Omental fat pad (tissue), 4 donors: ENCODE measurements around the gene SNX9. TPM values are rescaled to one million over a fixed set of nuclear protein-coding genes. Genes with fewer than 3 reads are reported as not detected.

Source experiments
- ATAC-seq: fragments of 150-250 bp; one replicate; pipeline ENCODE4 v1.9.1; 2016; ENCODE audit warnings: mild to moderate bottlenecking, moderate library complexity; ENCODE audit not compliant: low FRiP score
- DNase-seq: peaks from one replicate; pipeline ENCODE4 v3.0.0-alpha.2; 2019; ENCODE audit warnings: low spot score
- total RNA-seq, 4 donors: library from RNA; depleted of rRNA; stranded (reverse); fragments of >200 nt; gene quantifications; one replicate each; pipeline ENCODE4 v1.1.0, GENCODE V29; 2016
- TF ChIP-seq, protein P1 (sequence below), 3 donors: fragments of 450-650 bp; IDR thresholded peaks; one replicate each; pipeline ENCODE4 v1.5.1; 2016 to 2017; ENCODE audit warnings: antibody characterized with exemption in 3 of 3, mild to moderate bottlenecking in 3 of 3, moderate library complexity in 2 of 3

Gene SNX9
- total RNA-seq, 4 donors from 2014 or later = 61.8 to 89.6 (median 76.3) TPM

DNA sequence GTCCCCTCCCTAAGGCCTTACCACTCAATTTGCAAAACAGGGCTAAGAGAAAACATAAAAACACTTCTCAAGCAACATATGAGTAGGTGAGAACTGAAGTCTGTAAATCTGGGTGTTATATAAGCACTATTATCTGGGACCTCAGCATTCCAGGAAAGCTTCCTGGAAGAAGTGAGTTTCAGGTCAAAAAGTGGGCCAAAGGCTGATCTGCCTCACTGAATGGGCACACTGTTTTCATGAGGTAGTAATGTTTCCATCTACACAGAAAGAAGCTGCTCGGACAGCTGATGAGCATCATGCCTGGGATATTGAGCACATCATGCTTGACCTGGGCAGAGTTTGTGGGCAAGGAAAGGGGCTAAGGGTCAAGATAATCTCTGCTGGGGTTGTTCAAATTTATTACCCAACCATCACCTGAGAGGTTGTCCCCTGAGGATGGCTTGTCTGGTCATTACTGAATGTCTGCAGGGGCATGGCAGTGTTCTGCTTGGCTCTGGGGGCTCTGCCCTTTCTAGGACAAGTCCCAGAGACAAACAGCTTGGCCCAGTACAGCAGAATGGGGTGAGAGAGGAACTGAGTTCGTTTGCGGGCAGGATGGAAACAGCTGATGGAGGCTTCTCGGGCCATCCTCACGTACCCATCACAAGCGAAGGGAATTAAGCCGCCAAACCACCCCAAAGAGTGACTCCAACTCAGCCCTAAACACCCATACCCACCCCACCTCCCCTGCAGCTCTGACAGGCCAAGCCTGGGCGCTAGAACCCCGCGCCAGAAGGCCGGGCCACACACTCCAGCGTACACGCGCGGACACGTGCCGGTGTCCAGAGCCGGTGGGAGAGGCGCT is 157.5 kb downstream of the SNX9 start:
- DNase-seq = no peak

DNA sequence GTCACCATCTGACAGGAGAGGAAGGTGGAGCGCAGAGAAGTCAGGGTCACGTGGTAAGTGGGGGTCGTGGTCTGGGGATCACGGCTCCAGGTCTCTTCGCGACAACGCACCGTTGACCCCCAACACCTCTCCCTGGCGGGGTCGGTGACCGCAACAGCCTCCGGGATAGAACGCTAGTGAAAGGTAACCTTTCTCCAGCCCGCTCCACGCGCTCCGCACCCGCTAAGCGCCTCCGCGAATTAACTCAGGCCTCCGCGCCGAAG is 158.0 kb downstream of the SNX9 start:
- DNase-seq (no peak), ATAC-seq (no peak)
- TF ChIP-seq, protein P1, sequence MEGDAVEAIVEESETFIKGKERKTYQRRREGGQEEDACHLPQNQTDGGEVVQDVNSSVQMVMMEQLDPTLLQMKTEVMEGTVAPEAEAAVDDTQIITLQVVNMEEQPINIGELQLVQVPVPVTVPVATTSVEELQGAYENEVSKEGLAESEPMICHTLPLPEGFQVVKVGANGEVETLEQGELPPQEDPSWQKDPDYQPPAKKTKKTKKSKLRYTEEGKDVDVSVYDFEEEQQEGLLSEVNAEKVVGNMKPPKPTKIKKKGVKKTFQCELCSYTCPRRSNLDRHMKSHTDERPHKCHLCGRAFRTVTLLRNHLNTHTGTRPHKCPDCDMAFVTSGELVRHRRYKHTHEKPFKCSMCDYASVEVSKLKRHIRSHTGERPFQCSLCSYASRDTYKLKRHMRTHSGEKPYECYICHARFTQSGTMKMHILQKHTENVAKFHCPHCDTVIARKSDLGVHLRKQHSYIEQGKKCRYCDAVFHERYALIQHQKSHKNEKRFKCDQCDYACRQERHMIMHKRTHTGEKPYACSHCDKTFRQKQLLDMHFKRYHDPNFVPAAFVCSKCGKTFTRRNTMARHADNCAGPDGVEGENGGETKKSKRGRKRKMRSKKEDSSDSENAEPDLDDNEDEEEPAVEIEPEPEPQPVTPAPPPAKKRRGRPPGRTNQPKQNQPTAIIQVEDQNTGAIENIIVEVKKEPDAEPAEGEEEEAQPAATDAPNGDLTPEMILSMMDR (IDR thresholded peaks at IDR 0.05) = no peak

More for the DNA sequence above, 157.5 kb downstream of the SNX9 start:
- ATAC-seq = no peak
- TF ChIP-seq, protein P1 (IDR thresholded peaks at IDR 0.05) = no peak

DNA sequence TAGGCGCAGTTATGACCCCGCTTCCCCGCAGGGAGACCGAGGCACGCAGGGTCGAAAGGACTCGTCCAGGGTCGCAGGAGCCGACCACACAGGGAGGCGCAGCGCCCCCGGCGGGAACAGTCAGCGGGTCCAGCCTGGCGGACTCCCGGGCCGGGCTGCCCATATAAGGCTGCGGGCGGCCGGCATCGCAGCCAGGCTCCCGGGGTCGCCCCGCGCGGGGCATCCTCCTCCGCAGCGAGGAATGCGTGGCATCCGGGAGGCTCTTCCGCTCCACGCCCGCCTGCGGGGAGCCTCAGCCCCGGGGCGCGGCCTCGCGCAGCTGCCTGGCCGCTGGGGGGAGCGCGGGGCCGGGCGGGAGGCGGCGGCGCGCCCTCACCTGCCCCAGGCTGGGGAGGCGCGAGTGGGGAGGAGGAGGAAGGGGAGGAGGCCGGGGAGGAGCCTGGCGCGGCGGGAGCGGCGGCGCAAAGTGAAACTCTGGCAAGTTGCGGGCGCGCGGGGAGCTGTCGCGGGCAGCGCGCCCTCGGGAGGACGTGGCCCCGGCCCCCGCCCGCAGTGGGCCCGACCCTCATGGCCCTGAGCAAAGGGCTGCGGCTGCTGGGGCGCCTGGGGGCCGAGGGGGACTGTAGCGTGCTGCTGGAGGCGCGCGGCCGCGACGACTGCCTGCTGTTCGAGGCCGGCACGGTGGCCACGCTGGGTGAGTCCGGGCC is 158.5 kb downstream of the SNX9 start, which contains the start of gene SYNJ2:
Gene SYNJ2, plus strand, starts transcription at position 469 of the 707 bp plus-strand sequence. Its CDS starts 99 bp downstream, at position 568.
- TF ChIP-seq, protein P1 (IDR thresholded peaks at IDR 0.05) = no peak
- DNase-seq = no peak

DNA sequence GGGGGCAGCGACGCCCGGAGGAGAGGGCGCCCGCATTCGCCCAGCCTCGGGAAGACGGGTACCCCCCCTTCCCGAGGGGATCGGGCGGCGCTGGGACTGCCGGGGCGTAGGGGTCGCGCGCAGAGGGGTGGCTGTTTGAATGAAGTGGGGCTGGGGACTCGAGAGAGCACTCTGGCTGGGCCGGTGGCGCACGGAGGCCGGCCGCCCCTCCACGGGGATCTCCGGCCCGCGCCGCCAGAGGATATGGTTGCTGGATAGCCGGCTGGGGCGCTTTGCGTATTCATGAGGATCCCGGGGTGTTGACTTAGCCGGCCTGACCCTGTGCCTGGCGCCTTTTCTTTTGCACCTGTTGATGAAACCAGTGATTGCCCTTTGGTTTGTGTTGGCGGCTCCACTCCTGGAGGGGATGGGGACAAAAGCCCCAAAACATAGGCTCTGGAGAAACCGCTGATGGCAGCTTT is 159.1 kb downstream of the SNX9 start:
- DNase-seq = no peak
- TF ChIP-seq, protein P1 (IDR thresholded peaks at IDR 0.05) = no peak
- no peak for ATAC-seq

More for the DNA sequence above, 158.5 kb downstream of the SNX9 start, which contains the start of gene SYNJ2:
- peak; percentile 94 for ATAC-seq

DNA sequence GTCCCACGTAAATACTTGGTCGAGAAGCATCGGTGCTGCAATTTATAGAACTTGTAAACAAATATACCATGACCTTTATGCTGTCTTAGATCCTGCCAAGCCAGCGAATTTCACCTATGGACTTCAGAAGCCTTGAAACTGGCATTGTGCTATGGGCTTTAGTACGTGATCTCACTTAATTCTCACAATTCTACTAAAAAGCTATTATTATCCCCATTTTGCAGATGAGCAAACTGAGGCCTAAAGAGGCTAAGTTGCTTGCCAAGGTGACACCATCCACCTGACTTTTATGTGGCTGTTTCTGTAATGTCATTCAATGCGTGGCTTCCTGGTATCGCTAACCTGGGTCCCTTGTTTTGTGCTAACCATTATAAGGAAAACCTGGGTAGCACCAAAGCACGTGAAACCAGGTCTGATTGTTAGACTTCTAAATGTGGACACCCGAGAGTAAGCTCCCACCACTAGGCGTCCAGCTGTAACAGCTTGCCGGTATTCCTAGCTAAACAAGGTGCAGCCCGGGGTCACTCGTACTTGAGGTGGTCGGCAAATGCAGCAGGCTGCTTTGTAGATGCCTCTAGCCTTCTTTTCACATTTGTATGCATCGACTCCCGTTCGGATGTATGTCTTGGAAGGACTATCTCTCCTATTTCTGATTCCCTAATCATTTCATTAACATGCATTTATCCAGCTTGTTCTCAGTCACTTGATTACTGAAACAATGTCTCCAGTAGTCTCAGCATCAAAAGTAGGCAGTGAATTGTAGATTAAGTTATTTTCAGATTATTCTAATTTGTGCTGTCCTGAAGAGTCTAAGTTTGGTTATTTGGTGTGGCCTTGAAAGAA is 159.7 kb downstream of the SNX9 start:
- DNase-seq (no peak), ATAC-seq (no peak)
- TF ChIP-seq, protein P1 (IDR thresholded peaks at IDR 0.05) = no peak

DNA sequence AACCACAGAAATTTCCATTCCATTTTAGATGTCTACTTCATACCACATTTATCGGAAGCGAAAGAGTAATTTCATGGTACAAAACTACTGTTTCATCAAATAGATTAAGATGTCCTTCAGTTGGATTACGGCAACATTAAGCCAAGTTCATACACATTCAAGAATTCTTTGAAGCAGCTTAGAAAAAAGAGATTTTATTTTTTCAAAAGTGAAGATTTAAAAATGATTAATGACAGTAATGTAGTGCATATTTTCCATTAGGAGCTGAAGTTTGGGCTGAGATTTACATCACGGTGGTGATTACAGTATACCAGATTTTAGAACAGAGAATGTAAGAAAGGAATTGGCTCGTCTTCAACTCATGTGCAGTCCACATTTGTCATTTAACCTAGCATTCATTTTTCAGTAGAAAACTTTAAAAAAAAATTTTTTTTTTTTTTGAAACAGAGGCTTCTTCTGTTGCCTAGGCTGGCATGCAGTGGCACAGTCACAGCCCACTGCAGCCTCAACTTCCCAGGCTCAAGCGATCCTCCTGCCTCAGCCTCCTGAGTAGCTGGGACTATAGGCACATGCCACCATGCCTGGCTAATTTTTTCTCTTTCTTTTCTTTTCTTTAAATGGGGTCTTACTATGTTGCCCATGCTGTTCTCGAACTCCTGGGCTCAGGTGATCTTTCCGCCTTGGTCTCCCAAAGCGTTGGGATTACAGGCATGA is 160.5 kb downstream of the SNX9 start:
- TF ChIP-seq, protein P1 (IDR thresholded peaks at IDR 0.05) = no peak
- DNase-seq = no peak
- ATAC-seq = no peak
